GM12801 (cell line): ENCODE results near the gene STAP2.
A peak's percentile ranks its signal among the peaks of the same experiment; 100 is the strongest.

Source experiments
- CTCF ChIP-seq: IDR thresholded peaks from one replicate; pipeline ENCODE4 v1.5.1; 2011; ENCODE audit warnings: control low read depth; ENCODE audit not compliant: insufficient read length; ENCODE audit errors: extremely low read depth

STAP2 gene

GRCh38 chr19:4358709-4359626 lies 20.3 kb upstream of the STAP2 start:
- no peak for TF ChIP-seq CTCF

- TF ChIP-seq CTCF, result no peak
These were observed 19.3 kb upstream of the STAP2 start for GRCh38 chr19:4357921-4358326.

- no peak for TF ChIP-seq CTCF
These were observed 18.6 kb upstream of the STAP2 start for GRCh38 chr19:4357095-4357797.

- TF ChIP-seq CTCF, result no peak
These were observed 16.3 kb upstream of the STAP2 start for GRCh38 chr19:4354897-4355296.

- TF ChIP-seq CTCF, result no peak
These were observed 15.7 kb upstream of the STAP2 start for GRCh38 chr19:4354282-4354681.

- peak; percentile 17 for TF ChIP-seq CTCF
These were observed 14.1 kb upstream of the STAP2 start for GRCh38 chr19:4352701-4353121.

- no peak for TF ChIP-seq CTCF
These were observed 12.1 kb upstream of the STAP2 start for GRCh38 chr19:4350726-4351125.
